H1 (cell line): ENCODE results near the gene GNG7.

Source experiments
- HDAC6 ChIP-seq: IDR thresholded peaks from one replicate; pipeline ENCODE4 v1.7.1; 2012; ENCODE audit warnings: low read depth, mild to moderate bottlenecking, inconsistent platforms, low read length, moderate library complexity
- NANOG ChIP-seq: IDR thresholded peaks from 2 replicates; pipeline ENCODE4 v1.6.1; 2011; ENCODE audit warnings: low read length, low read depth, mild to moderate bottlenecking, inconsistent platforms; ENCODE audit not compliant: insufficient read depth, poor library complexity, severe bottlenecking
- POLR2A ChIP-seq, 2 experiments: IDR thresholded peaks; 1 replicate in 1 of 2; 2 replicates in 1 of 2; pipeline ENCODE4 v1.6.1; 2011; ENCODE audit warnings: low read depth in 2 of 2, low read length in 2 of 2, mild to moderate bottlenecking in 2 of 2; ENCODE audit errors: control extremely low read depth in 1 of 2
- POU5F1 ChIP-seq: IDR thresholded peaks from 2 replicates; pipeline ENCODE4 v1.6.1; 2011; ENCODE audit warnings: low read depth, mild to moderate bottlenecking, low read length, moderate library complexity
- SP1 ChIP-seq: IDR thresholded peaks from 2 replicates; pipeline ENCODE4 v1.6.1; 2011; ENCODE audit warnings: low read depth, low read length
- TAF1 ChIP-seq: IDR thresholded peaks from 2 replicates; pipeline ENCODE4 v1.6.1; 2011; ENCODE audit warnings: mild to moderate bottlenecking, low read depth, low read length
- TF ChIP-seq, protein P1 (sequence below), 3 experiments: IDR thresholded peaks; 1 replicate in 2 of 3; 2 replicates in 1 of 3; pipeline versions ENCODE4 v1.5.1 to v1.6.1; 2011; ENCODE audit warnings: low read length in 3 of 3, mild to moderate bottlenecking in 3 of 3, inconsistent platforms in 2 of 3, low read depth in 1 of 3, moderate library complexity in 1 of 3; ENCODE audit not compliant: insufficient read depth in 1 of 3; ENCODE audit errors: control extremely low read depth in 1 of 3
- TF ChIP-seq, protein P2 (sequence below): IDR thresholded peaks from 2 replicates; pipeline ENCODE4 v1.6.1; 2012; ENCODE audit warnings: inconsistent platforms

DNA sequence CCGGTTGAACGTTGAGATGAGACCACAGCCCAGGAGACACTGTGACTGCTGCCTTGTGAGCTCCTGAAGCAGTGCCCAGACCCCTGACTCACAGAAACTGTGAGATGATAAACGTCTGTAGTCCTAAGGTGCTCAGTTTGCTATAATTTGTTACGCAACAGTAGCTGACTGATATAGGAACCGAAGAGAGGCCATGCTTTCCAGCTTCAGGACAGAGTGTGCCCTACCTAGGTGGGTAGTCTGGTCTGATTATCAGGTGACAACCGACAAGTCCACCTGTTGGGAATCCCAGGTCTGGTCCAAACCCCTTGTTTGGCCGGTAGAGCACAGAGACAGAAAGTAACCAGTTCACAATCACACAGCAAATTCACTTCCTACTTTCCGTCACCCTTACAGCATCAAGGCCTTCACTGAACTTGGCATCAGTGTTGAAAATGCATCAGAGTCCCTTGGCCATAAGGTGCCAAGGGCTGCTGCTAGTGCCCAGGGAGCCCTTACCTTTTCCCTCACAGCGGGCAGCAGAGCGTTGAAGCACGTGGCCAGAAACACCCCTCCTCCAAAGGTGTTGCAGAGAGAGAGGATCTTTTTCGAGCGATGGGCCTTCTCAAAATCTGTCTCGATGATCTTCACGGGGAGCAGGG is 34.2 kb upstream of the GNG7 start:
- TF ChIP-seq POLR2A (IDR thresholded peaks at IDR 0.05; ENCODE audit: control extremely low read depth in 1 of 2, low read depth in 2 of 2, low read length in 2 of 2) (no peak), NANOG (no peak), POU5F1 (no peak), HDAC6 (no peak), SP1 (no peak), TAF1 (no peak)
- TF ChIP-seq, protein P1, sequence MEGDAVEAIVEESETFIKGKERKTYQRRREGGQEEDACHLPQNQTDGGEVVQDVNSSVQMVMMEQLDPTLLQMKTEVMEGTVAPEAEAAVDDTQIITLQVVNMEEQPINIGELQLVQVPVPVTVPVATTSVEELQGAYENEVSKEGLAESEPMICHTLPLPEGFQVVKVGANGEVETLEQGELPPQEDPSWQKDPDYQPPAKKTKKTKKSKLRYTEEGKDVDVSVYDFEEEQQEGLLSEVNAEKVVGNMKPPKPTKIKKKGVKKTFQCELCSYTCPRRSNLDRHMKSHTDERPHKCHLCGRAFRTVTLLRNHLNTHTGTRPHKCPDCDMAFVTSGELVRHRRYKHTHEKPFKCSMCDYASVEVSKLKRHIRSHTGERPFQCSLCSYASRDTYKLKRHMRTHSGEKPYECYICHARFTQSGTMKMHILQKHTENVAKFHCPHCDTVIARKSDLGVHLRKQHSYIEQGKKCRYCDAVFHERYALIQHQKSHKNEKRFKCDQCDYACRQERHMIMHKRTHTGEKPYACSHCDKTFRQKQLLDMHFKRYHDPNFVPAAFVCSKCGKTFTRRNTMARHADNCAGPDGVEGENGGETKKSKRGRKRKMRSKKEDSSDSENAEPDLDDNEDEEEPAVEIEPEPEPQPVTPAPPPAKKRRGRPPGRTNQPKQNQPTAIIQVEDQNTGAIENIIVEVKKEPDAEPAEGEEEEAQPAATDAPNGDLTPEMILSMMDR (IDR thresholded peaks at IDR 0.05; ENCODE audit: control extremely low read depth in 1 of 3, insufficient read depth in 1 of 3, low read depth in 1 of 3, low read length in 3 of 3) = no peak
- TF ChIP-seq, protein P2, sequence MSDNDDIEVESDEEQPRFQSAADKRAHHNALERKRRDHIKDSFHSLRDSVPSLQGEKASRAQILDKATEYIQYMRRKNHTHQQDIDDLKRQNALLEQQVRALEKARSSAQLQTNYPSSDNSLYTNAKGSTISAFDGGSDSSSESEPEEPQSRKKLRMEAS = no peak
